Thyroid gland (tissue), 4 donors: Measurements from ENCODE around the gene NATD1. TPM values are rescaled to one million over a fixed set of nuclear protein-coding genes. Genes with fewer than 3 reads are reported as not detected.

Source experiments
- DNase-seq, 2 donors: peaks; one replicate each; pipeline ENCODE4 v3.0.0-alpha.2; 2019
- H3K27ac ChIP-seq, 3 donors: fragments of 200-600 bp; sonication (generic); 1 replicate in 2 of 3; 2 replicates in 1 of 3; pipeline ENCODE4 v1.5.1; 2016 to 2019; ENCODE audit warnings: mild to moderate bottlenecking in 1 of 3, moderate library complexity in 1 of 3
- H3K27me3 ChIP-seq: fragments of 200-600 bp; sonication (generic); one replicate; pipeline ENCODE4 v1.5.1; 2019
- H3K36me3 ChIP-seq, 2 donors: fragments of 200-600 bp; sonication (generic); one replicate each; pipeline ENCODE4 v1.5.1; 2016 to 2019
- H3K4me1 ChIP-seq, 2 donors: fragments of 200-600 bp; sonication (generic); one replicate each; pipeline ENCODE4 v1.5.1; 2017 to 2019
- H3K4me3 ChIP-seq, 3 donors: fragments of 200-600 bp; sonication (generic); replicated peaks in 1 of 3; 1 replicate in 2 of 3; 2 replicates in 1 of 3; pipeline ENCODE4 v1.5.1; 2016; ENCODE audit warnings: mild to moderate bottlenecking in 1 of 3
- H3K9me3 ChIP-seq: fragments of 200-600 bp; sonication (generic); one replicate; pipeline ENCODE4 v1.5.1; 2017
- POLR2A ChIP-seq, 2 donors: fragments of 450-650 bp; IDR thresholded peaks; one replicate each; pipeline ENCODE4 v1.6.1; 2017; ENCODE audit warnings: antibody characterized with exemption in 2 of 2, mild to moderate bottlenecking in 2 of 2, moderate library complexity in 1 of 2
- WGBS, 2 donors: methylation state at CpG; one replicate each; pipeline ENCODE4 v1.1.5; 2017; 5-methylcytosine and 5-hydroxymethylcytosine counted together
- intact Hi-C: fragments of 100-400 bp; cut with DNase I; formaldehyde crosslinking; loops from one replicate; pipeline ENCODE4 v1.15.1; 2023
- total RNA-seq, 4 donors: library from RNA; depleted of rRNA; stranded (reverse); fragments of >200 nt; gene quantifications; one replicate each; pipeline ENCODE4 v1.2.3, GENCODE V29; 2016
- TF ChIP-seq, protein P1 (sequence below), 6 experiments: fragments of 200-600 bp in 3 of 6; fragments of 450-650 bp in 3 of 6; sonication (generic) in 3 of 6; IDR thresholded peaks; one replicate each; pipeline ENCODE4 v1.5.1; 2016 to 2019; ENCODE audit warnings: antibody characterized with exemption in 6 of 6, mild to moderate bottlenecking in 2 of 6, inconsistent platforms in 1 of 6, moderate library complexity in 1 of 6

The NATD1 gene
- total RNA-seq, 4 donors from 2014 or later = 18.6 to 34.1 (median 21.2) TPM

DNA sequence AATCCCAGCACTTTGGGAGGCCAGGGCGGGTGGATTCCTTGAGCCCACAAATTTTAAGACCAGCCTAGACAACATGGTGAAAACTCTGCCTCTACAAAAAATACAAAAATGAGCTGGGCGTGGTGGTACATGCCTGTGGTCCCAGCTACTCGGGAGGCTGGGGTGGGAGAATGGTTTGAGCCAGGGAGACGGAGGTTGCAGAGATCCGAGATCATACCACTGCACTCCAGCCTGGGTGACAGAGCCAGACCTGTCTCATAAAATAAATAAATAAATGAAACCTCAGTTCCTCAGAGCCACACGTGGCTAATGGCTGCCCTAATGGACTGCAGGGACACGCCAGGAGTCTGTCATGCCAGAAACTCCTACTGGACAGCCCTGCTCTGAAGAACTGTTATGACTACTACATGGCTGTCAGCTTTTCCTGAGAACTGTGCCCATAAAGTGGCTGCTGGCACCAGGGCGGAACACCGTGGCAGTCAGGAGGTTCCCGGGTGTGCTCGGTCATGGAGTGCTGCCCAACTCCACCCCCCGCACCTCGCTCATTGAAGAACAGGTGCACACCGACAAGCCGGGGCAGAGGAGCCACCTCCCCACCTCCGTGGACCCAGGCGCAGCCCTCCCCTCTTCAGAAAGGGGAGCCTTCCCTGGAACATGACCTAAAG, 43.6 kb downstream of the NATD1 start:
- Histone ChIP-seq H3K4me1 (peaks cover 44 to 55% of the 10 kb centered on the region in 2 donors), H3K36me3 (no peaks in the 10 kb centered on the region), H3K9me3 (no peaks in the 10 kb centered on the region), H3K4me3 (no peak overlapping the region), H3K27ac (peak overlapping the region; percentile 56 to 80 (median 63)), H3K27me3 (no peaks in the 10 kb centered on the region)
- TF ChIP-seq, protein P1, sequence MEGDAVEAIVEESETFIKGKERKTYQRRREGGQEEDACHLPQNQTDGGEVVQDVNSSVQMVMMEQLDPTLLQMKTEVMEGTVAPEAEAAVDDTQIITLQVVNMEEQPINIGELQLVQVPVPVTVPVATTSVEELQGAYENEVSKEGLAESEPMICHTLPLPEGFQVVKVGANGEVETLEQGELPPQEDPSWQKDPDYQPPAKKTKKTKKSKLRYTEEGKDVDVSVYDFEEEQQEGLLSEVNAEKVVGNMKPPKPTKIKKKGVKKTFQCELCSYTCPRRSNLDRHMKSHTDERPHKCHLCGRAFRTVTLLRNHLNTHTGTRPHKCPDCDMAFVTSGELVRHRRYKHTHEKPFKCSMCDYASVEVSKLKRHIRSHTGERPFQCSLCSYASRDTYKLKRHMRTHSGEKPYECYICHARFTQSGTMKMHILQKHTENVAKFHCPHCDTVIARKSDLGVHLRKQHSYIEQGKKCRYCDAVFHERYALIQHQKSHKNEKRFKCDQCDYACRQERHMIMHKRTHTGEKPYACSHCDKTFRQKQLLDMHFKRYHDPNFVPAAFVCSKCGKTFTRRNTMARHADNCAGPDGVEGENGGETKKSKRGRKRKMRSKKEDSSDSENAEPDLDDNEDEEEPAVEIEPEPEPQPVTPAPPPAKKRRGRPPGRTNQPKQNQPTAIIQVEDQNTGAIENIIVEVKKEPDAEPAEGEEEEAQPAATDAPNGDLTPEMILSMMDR (IDR thresholded peaks at IDR 0.05) = no peak
- peak in 1 of 2 donors; percentile 51 for TF ChIP-seq POLR2A (IDR thresholded peaks at IDR 0.05)
- intact Hi-C loops = loop anchor here (5.0 to 10.0 kb wide), 2 partner anchors 85 to 167 kb away; partner anchors contain the start of genes DHRS7B and USP22
- DNase-seq = peak; percentile 97
- WGBS, 2 donors = 40 to 47% methylated on average over 12 to 17 of the region's 17 CpGs

DNA sequence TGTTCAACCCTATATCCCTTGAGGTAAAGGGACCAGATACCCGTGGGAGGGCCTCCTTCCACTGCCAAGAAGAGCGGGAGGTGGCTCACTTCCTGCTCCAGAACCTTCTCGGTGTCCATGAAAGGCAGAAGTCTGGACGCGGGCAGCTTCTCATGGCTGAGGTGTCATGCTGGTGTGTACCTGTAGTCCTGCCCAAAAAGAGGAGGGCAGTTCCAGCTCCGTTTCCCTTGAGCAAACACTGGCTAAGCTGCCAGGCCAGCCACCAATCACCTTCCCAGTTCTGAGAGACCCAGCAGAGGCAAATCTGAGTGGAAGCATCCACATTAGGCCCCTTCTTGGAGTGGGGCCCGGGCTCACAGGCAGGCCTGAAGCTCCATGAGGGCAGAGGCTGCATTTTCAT, 44.9 kb downstream of the NATD1 start:
- no peaks in the 10 kb centered on the region for H3K36me3 ChIP-seq
- no peak overlapping the region for H3K4me3 ChIP-seq
- WGBS, 2 donors = 70% methylated on average over 6 to 7 of the region's 7 CpGs
- intact Hi-C loops = no loop called here
- peak overlapping the region; percentile 56 to 65 (median 63) for H3K27ac ChIP-seq
- no peaks in the 10 kb centered on the region for H3K27me3 ChIP-seq
- no peak for TF ChIP-seq POLR2A (IDR thresholded peaks at IDR 0.05)
- TF ChIP-seq, protein P1 (IDR thresholded peaks at IDR 0.05) = no peak
- no peaks in the 10 kb centered on the region for H3K9me3 ChIP-seq
- H3K4me1 ChIP-seq = peaks cover 43 to 55% of the 10 kb centered on the region in 2 donors
- DNase-seq = peak; percentile 53 to 71

DNA sequence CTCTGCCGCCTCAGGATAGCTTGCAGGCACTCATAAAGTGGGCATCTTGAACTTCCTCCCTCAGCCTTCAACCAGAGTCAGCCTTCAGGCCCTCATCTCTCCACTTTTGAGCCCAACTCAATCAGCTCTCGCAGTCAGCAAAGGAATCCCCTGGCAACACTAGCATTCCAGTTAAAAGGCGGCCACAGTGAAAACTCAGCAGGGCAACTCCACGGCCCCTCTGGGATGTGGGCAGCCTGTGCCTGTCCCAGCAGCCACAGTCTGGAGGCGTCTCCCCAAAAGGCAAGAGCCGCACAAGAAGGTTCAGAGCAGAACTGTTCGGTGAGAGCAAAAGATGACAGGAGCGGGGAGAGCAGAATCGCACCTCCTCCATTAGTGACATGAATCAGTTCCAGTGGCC, 48.3 kb downstream of the NATD1 start:
- Histone ChIP-seq H3K27ac (no peak overlapping the region), H3K9me3 (no peaks in the 10 kb centered on the region), H3K4me3 (no peak overlapping the region), H3K36me3 (no peaks in the 10 kb centered on the region), H3K4me1 (peaks cover 18 to 37% of the 10 kb centered on the region in 2 donors), H3K27me3 (no peaks in the 10 kb centered on the region)
- intact Hi-C loops = no loop called here
- 86 to 89% methylated on average over 8 to 9 of the region's 9 CpGs for WGBS, 2 donors
- DNase-seq = no peak
- TF ChIP-seq POLR2A (IDR thresholded peaks at IDR 0.05) = no peak
- TF ChIP-seq, protein P1 (IDR thresholded peaks at IDR 0.05) = no peak

DNA sequence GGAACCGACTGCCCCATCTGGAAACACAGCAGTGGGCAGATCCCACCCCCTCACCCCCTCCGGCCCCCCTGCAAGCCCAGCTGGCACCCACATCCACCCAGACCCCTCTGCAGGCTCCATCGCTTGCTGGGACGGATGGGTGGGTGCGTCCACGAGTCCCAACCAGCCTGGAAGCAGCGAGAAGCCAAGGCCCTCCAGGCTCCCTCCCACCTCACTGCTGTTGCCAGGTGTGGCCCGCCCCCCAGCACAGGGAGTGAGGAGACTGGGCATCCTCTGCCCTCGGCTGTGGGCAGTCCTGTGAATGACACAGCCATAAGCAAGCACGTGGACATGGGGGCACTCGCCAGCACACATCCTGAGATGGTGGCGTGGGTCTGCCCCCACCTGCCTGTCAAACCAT, 50.7 kb downstream of the NATD1 start:
- intact Hi-C loops = no loop called here
- 91% methylated on average over 2 to 6 of the region's 12 CpGs for WGBS, 2 donors
- Histone ChIP-seq H3K4me1 (peaks cover 8 to 15% of the 10 kb centered on the region in 2 donors), H3K27ac (no peak overlapping the region), H3K4me3 (no peak overlapping the region), H3K9me3 (no peaks in the 10 kb centered on the region), H3K36me3 (peaks cover 0 to 10% of the 10 kb centered on the region in 2 donors), H3K27me3 (no peaks in the 10 kb centered on the region)
- no peak for DNase-seq
- TF ChIP-seq POLR2A (IDR thresholded peaks at IDR 0.05) = no peak
- TF ChIP-seq, protein P1 (IDR thresholded peaks at IDR 0.05) = no peak

DNA sequence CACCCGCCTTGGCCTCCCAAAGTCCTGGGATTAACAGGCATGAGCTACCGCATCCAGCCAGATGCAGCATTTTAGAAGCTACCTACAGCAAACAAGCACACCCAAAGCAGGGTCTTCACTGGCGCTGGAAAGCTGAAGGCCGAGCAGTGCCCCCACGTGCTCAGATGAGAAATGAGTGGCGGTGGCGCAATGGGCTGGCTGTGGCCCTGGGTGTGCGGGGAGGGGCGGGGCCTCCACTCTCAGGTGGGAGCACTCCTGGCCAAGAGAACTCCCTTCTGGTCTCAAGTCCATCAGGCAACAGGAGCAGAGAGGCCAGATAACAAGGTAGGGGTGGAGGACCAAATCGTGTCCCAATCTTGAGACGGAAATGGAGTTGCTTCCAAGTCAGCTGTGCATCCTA, 51.3 kb downstream of the NATD1 start:
- 93 to 94% methylated on average over 5 to 11 of the region's 11 CpGs for WGBS, 2 donors
- H3K27ac ChIP-seq = no peak overlapping the region
- TF ChIP-seq POLR2A (IDR thresholded peaks at IDR 0.05) = no peak
- TF ChIP-seq, protein P1 (IDR thresholded peaks at IDR 0.05) = no peak
- H3K9me3 ChIP-seq = no peaks in the 10 kb centered on the region
- no peak overlapping the region for H3K4me3 ChIP-seq
- DNase-seq = no peak
- H3K4me1 ChIP-seq = peaks cover 9 to 17% of the 10 kb centered on the region in 2 donors
- intact Hi-C loops = no loop called here
- H3K27me3 ChIP-seq = no peaks in the 10 kb centered on the region
- peaks cover 0 to 14% of the 10 kb centered on the region in 2 donors for H3K36me3 ChIP-seq
